ENCODE results near the gene PLXNB3. TPM values are rescaled to one million over a fixed set of nuclear protein-coding genes. Genes with fewer than 3 reads are reported as not detected.

PLXNB3 gene
- total RNA-seq, 1 experiment from 2014 or later = 14.3 TPM

DNA sequence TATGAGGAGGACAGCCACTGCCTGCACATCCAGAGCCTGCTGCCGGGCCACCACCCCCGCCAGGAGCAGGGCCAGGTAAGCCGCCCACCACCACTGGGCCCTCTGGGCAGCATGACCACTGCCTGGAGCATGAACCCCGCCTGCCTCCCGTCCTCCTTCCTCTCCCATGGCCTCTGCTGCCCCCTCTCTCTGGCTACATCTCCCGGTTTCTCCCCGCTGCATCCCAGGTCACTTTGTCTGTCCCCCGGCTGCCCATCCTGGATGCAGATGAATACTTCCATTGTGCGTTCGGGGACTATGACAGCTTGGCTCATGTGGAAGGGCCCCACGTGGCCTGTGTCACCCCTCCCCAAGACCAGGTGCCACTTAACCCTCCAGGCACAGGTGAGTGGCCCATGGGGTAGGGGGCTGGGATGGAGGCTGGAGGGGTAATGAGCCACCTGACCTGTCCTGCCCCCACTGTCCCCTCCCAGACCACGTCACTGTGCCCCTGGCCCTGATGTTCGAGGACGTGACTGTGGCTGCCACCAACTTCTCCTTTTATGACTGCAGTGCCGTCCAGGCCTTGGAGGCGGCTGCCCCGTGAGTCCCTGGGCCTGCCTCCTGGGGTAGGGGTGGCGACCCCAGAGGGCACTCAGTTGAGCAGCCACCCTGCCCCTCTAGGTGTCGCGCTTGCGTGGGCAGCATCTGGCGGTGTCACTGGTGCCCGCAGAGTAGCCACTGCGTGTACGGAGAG lies 6.0 kb downstream of the PLXNB3 start:
- DNase-seq (ENCODE audit: low read depth, low spot score) = no peak
- H3K27ac ChIP-seq (ENCODE audit: low read length) = no peak overlapping the region
- intact Hi-C loops (cut with micrococcal nuclease; ENCODE audit: unreplicated experiment) = loop anchor here (10.0 kb wide), 2 partner anchors 115 to 155 kb away; partner anchors contain the start of genes ARHGAP4 and L1CAM
- CTCF ChIA-PET = no interaction called here
- ATAC-seq = no peak
- in situ Hi-C loops (cut with HindIII; ENCODE audit: low pct_unique_long_range_greater_than_20kb, low sequenced_read_pairs) = no loop called here
- H3K4me3 ChIP-seq (ENCODE audit: low read depth in 2 of 2, low read length in 2 of 2) = no peak overlapping the region
- peaks cover 15% of the 10 kb centered on the region for H3K4me1 ChIP-seq (ENCODE audit: control insufficient read depth, insufficient read depth, low read length)
- no peaks in the 10 kb centered on the region for H3K36me3 ChIP-seq (ENCODE audit: control insufficient read depth, insufficient read depth, low read length)
- no peaks in the 10 kb centered on the region for H3K9me3 ChIP-seq (ENCODE audit: control insufficient read depth, insufficient read depth, low read depth, low read length)
- TF ChIP-seq POLR2AphosphoS5 (IDR thresholded peaks at IDR 0.05; ENCODE audit: low read depth, low read length) (no peak), SIN3A (IDR thresholded peaks at IDR 0.05; ENCODE audit: borderline replicate concordance, insufficient read depth, low read depth, low read length) (no peak), TCF7L2 (IDR thresholded peaks at IDR 0.05; ENCODE audit: low read depth, low read length) (no peak)
- TF ChIP-seq, protein P1, sequence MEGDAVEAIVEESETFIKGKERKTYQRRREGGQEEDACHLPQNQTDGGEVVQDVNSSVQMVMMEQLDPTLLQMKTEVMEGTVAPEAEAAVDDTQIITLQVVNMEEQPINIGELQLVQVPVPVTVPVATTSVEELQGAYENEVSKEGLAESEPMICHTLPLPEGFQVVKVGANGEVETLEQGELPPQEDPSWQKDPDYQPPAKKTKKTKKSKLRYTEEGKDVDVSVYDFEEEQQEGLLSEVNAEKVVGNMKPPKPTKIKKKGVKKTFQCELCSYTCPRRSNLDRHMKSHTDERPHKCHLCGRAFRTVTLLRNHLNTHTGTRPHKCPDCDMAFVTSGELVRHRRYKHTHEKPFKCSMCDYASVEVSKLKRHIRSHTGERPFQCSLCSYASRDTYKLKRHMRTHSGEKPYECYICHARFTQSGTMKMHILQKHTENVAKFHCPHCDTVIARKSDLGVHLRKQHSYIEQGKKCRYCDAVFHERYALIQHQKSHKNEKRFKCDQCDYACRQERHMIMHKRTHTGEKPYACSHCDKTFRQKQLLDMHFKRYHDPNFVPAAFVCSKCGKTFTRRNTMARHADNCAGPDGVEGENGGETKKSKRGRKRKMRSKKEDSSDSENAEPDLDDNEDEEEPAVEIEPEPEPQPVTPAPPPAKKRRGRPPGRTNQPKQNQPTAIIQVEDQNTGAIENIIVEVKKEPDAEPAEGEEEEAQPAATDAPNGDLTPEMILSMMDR (IDR thresholded peaks at IDR 0.05) = no peak
- TF ChIP-seq, protein P2, sequence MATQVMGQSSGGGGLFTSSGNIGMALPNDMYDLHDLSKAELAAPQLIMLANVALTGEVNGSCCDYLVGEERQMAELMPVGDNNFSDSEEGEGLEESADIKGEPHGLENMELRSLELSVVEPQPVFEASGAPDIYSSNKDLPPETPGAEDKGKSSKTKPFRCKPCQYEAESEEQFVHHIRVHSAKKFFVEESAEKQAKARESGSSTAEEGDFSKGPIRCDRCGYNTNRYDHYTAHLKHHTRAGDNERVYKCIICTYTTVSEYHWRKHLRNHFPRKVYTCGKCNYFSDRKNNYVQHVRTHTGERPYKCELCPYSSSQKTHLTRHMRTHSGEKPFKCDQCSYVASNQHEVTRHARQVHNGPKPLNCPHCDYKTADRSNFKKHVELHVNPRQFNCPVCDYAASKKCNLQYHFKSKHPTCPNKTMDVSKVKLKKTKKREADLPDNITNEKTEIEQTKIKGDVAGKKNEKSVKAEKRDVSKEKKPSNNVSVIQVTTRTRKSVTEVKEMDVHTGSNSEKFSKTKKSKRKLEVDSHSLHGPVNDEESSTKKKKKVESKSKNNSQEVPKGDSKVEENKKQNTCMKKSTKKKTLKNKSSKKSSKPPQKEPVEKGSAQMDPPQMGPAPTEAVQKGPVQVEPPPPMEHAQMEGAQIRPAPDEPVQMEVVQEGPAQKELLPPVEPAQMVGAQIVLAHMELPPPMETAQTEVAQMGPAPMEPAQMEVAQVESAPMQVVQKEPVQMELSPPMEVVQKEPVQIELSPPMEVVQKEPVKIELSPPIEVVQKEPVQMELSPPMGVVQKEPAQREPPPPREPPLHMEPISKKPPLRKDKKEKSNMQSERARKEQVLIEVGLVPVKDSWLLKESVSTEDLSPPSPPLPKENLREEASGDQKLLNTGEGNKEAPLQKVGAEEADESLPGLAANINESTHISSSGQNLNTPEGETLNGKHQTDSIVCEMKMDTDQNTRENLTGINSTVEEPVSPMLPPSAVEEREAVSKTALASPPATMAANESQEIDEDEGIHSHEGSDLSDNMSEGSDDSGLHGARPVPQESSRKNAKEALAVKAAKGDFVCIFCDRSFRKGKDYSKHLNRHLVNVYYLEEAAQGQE (IDR thresholded peaks at IDR 0.05; ENCODE audit: insufficient read depth in 1 of 2, low read depth in 2 of 2, low read length in 1 of 2) = no peak
- POLR2A ChIA-PET = no interaction called here
- BruUV-seq (replicated peaks) = no TSS peak
- no peaks in the 10 kb centered on the region for H3K27me3 ChIP-seq (ENCODE audit: control insufficient read depth, insufficient read depth, low read length)

DNA sequence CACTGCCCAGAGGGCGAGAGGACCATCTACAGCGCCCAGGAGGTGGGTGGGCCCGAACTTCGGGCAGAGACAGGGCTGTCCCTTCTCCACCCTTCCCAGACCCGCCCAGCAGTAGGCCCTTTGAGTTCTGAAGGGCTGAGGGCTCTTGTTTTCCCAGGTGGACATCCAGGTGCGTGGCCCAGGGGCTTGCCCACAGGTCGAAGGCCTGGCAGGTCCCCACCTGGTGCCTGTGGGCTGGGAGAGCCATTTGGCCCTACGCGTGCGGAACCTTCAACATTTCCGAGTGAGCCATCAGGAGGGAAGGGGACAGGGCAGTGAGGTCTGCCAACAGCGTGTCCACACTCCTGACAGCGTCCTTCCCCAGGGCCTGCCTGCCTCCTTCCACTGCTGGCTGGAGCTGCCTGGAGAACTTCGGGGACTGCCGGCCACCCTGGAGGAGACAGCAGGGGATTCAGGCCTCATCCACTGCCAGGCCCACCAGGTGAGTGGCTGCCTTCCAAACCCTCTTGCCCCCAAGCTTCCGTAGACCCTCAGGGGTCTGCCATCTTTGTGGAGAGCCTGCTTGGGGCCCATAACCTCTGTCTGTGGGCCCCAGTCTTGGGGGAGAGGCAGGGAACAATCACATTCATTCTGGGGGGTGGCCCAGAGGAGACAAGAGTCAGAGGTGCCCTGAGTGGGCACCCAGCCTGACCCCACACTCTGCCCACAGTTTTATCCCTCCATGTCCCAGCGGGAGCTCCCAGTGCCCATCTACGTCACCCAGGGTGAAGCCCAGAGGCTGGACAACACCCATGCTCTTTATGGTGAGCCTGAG lies 6.8 kb downstream of the PLXNB3 start:
- intact Hi-C loops (cut with micrococcal nuclease; ENCODE audit: unreplicated experiment) (no loop called here), in situ Hi-C loops (cut with HindIII; ENCODE audit: low pct_unique_long_range_greater_than_20kb, low sequenced_read_pairs) (no loop called here)
- no TSS peak for BruUV-seq (replicated peaks)
- Histone ChIP-seq H3K4me1 (ENCODE audit: control insufficient read depth, insufficient read depth, low read length) (peaks cover 7% of the 10 kb centered on the region), H3K4me3 (ENCODE audit: low read depth in 2 of 2, low read length in 2 of 2) (no peak overlapping the region), H3K27me3 (ENCODE audit: control insufficient read depth, insufficient read depth, low read length) (no peaks in the 10 kb centered on the region), H3K27ac (ENCODE audit: low read length) (no peak overlapping the region), H3K36me3 (ENCODE audit: control insufficient read depth, insufficient read depth, low read length) (no peaks in the 10 kb centered on the region), H3K9me3 (ENCODE audit: control insufficient read depth, insufficient read depth, low read depth, low read length) (no peaks in the 10 kb centered on the region)
- POLR2A ChIA-PET = no interaction called here
- ATAC-seq (no peak), DNase-seq (ENCODE audit: low read depth, low spot score) (no peak)
- CTCF ChIA-PET = no interaction called here
- TF ChIP-seq TCF7L2 (IDR thresholded peaks at IDR 0.05; ENCODE audit: low read depth, low read length) (no peak), SIN3A (IDR thresholded peaks at IDR 0.05; ENCODE audit: borderline replicate concordance, insufficient read depth, low read depth, low read length) (no peak), POLR2AphosphoS5 (IDR thresholded peaks at IDR 0.05; ENCODE audit: low read depth, low read length) (no peak)
- TF ChIP-seq, protein P1 (IDR thresholded peaks at IDR 0.05) = no peak
- TF ChIP-seq, protein P2 (IDR thresholded peaks at IDR 0.05; ENCODE audit: insufficient read depth in 1 of 2, low read depth in 2 of 2, low read length in 1 of 2) = no peak
